Measurements from ENCODE around the gene LSR.

LSR gene

GRCh38 chr19:35306473-35307246 is 57.9 kb downstream of the LSR start:
- DNase-seq, result peak; percentile 14

- no peak for DNase-seq
Observed at GRCh38 chr19:35307931-35308330, 59.1 kb downstream of the LSR start.

GRCh38 chr19:35308910-35309309 is 60.1 kb downstream of the LSR start:
- no peak for DNase-seq

- DNase-seq, result no peak
Observed at GRCh38 chr19:35309481-35310279, 60.9 kb downstream of the LSR start.

- DNase-seq, result no peak
Observed at GRCh38 chr19:35310331-35310730, 61.5 kb downstream of the LSR start.

- DNase-seq, result no peak
Observed at GRCh38 chr19:35310811-35311465, 62.1 kb downstream of the LSR start.

GRCh38 chr19:35311901-35312665 is 63.3 kb downstream of the LSR start:
- DNase-seq, result no peak

- DNase-seq, result no peak
Observed at GRCh38 chr19:35313587-35313986, 64.8 kb downstream of the LSR start.

- DNase-seq, result no peak
Observed at GRCh38 chr19:35314031-35314430, 65.2 kb downstream of the LSR start.

GRCh38 chr19:35314858-35315470 is 66.2 kb downstream of the LSR start:
- no peak for DNase-seq

GRCh38 chr19:35315883-35316282 is 67.1 kb downstream of the LSR start:
- no peak for DNase-seq

GRCh38 chr19:35316560-35316959 is 67.8 kb downstream of the LSR start:
- DNase-seq, result no peak

Measured in NCI-H2171 treated with DMSO at 0.1 percent for 48 hours (cell line).